Body of pancreas (tissue), 4 donors: ENCODE measurements around the gene ZC3H13. TPM values are rescaled to one million over a fixed set of nuclear protein-coding genes. Genes with fewer than 3 reads are reported as not detected.

ENCODE experiments used
- ATAC-seq: fragments of 150-250 bp; one replicate; pipeline ENCODE4 v1.9.1; 2016
- DNase-seq, 4 donors: peaks; one replicate each; pipeline ENCODE4 v3.0.0-alpha.2; 2019
- H3K27ac ChIP-seq, 4 donors: fragments of 200-600 bp; sonication (generic); 1 replicate in 3 of 4; 2 replicates in 1 of 4; pipeline versions ENCODE4 v1.5.1 to v1.6.1; 2016 to 2019; ENCODE audit warnings: mild to moderate bottlenecking in 1 of 4, mixed read lengths in 1 of 4, moderate library complexity in 1 of 4
- H3K27me3 ChIP-seq, 2 donors: fragments of 200-600 bp; sonication (generic); one replicate each; pipeline ENCODE4 v1.6.0; 2016; ENCODE audit warnings: mild to moderate bottlenecking in 1 of 2
- H3K36me3 ChIP-seq, 2 donors: fragments of 200-600 bp; sonication (generic); replicated peaks in 1 of 2; 2 replicates each; pipeline ENCODE4 v1.5.1; 2016; ENCODE audit warnings: low read depth in 2 of 2; ENCODE audit not compliant: insufficient read depth in 1 of 2
- H3K4me1 ChIP-seq: fragments of 200-600 bp; sonication (generic); one replicate; pipeline ENCODE4 v1.6.0; 2016
- H3K4me3 ChIP-seq, 2 donors: fragments of 200-600 bp; sonication (generic); 1 replicate in 1 of 2; 2 replicates in 1 of 2; pipeline ENCODE4 v1.5.1; 2016 to 2019
- H3K9me3 ChIP-seq, 3 donors: fragments of 200-600 bp; sonication (generic); 1 replicate in 2 of 3; 2 replicates in 1 of 3; pipeline ENCODE4 v1.5.1; 2016
- POLR2A ChIP-seq, 3 donors: fragments of 450-650 bp; IDR thresholded peaks; one replicate each; pipeline ENCODE4 v1.6.1; 2016; ENCODE audit warnings: antibody characterized with exemption in 3 of 3, mild to moderate bottlenecking in 2 of 3
- WGBS, 2 donors: methylation state at CpG; one replicate each; pipeline ENCODE4 v1.1.5; 2017; 5-methylcytosine and 5-hydroxymethylcytosine counted together
- intact Hi-C: fragments of 100-400 bp; cut with DNase I; formaldehyde crosslinking; loops from one replicate; pipeline ENCODE4 v1.15.1; 2023
- total RNA-seq, 2 donors: library from RNA; depleted of rRNA; stranded (reverse); fragments of >200 nt; gene quantifications; one replicate each; pipeline ENCODE4 v1.1.0, GENCODE V29; 2016
- TF ChIP-seq, protein P1 (sequence below), 7 experiments: fragments of 450-650 bp in 4 of 7; fragments of 200-600 bp in 3 of 7; sonication (generic) in 3 of 7; IDR thresholded peaks; one replicate each; pipeline ENCODE4 v1.5.1; 2016 to 2019; ENCODE audit warnings: antibody characterized with exemption in 7 of 7

Gene ZC3H13
- total RNA-seq, 2 donors from 2014 or later, result 12.7 to 31.0 TPM

DNA sequence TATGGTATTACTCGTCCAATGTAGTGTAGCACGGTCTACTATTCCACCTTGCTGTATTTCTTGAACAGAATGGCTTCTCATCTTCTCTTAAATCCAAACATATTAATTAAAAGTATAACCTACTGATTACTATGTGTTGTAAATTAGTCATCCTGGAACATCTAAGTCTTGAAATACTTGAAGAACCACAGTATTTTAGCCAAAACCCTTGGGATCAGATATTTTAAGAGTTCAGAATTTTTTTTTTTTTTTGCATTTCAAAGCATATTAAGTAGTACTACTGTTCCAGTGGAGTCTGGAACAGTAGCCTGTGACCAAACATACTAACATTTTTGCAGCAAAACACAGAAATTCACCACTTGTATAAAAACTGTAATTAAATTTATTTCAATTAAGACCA is 30.1 kb downstream of the ZC3H13 start:
- H3K27me3 ChIP-seq, result no peaks in the 10 kb centered on the region
- no peak for DNase-seq
- H3K4me3 ChIP-seq, result no peak overlapping the region
- no peak for ATAC-seq
- no peaks in the 10 kb centered on the region for H3K4me1 ChIP-seq
- TF ChIP-seq POLR2A (IDR thresholded peaks at IDR 0.05), result no peak
- TF ChIP-seq, protein P1, sequence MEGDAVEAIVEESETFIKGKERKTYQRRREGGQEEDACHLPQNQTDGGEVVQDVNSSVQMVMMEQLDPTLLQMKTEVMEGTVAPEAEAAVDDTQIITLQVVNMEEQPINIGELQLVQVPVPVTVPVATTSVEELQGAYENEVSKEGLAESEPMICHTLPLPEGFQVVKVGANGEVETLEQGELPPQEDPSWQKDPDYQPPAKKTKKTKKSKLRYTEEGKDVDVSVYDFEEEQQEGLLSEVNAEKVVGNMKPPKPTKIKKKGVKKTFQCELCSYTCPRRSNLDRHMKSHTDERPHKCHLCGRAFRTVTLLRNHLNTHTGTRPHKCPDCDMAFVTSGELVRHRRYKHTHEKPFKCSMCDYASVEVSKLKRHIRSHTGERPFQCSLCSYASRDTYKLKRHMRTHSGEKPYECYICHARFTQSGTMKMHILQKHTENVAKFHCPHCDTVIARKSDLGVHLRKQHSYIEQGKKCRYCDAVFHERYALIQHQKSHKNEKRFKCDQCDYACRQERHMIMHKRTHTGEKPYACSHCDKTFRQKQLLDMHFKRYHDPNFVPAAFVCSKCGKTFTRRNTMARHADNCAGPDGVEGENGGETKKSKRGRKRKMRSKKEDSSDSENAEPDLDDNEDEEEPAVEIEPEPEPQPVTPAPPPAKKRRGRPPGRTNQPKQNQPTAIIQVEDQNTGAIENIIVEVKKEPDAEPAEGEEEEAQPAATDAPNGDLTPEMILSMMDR (IDR thresholded peaks at IDR 0.05), result no peak
- no peak overlapping the region for H3K27ac ChIP-seq
- intact Hi-C loops, result no loop called here
- H3K9me3 ChIP-seq, result no peaks in the 10 kb centered on the region
- H3K36me3 ChIP-seq, result peaks cover 3 to 7% of the 10 kb centered on the region in 2 donors
- 90 to 96% methylated on average over 2 of the region's 2 CpGs for WGBS, 2 donors

DNA sequence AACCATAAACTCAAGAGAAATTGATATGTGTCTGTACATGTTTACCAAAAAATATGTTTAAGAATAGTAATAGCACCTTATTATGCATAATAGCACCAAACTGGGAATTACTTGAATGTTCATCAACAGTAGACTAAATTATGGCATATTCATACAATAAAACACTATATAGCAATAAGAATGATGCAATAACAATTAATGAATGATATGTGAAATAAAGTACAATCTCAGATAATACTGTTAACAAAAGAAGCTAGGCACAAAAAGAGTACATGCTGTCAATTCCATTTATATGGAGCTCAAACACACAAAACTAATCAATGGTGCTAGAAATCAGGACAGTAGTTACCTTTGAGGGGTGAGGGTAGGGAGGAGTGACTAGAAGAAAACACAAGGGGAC is 36.3 kb downstream of the ZC3H13 start:
- intact Hi-C loops, result no loop called here
- Histone ChIP-seq H3K27me3 (no peaks in the 10 kb centered on the region), H3K9me3 (no peaks in the 10 kb centered on the region), H3K4me3 (no peak overlapping the region), H3K36me3 (peaks cover 6 to 7% of the 10 kb centered on the region in 2 donors), H3K4me1 (no peaks in the 10 kb centered on the region), H3K27ac (no peak overlapping the region)
- TF ChIP-seq POLR2A (IDR thresholded peaks at IDR 0.05), result no peak
- TF ChIP-seq, protein P1 (IDR thresholded peaks at IDR 0.05), result no peak
- DNase-seq (no peak), ATAC-seq (no peak)

DNA sequence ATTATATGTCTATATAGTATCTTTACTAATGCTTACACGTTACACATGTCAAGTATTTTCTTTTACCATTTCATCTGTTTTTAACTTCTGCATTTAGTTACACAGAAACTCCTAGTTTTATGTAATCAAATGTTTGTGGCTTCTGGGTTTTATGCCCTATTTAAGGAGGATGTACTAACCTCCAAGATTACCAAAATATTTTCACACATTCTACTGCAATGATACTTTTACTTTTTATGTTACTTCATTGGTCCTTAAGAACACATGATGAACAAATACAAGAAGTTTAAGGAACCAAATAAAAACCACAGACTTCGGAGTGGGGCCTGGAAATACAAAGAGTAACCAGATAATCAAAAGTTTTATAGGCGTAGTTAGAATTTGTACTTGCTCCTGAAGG is 37.2 kb downstream of the ZC3H13 start:
- TF ChIP-seq POLR2A (IDR thresholded peaks at IDR 0.05), result no peak
- TF ChIP-seq, protein P1 (IDR thresholded peaks at IDR 0.05), result no peak
- H3K27ac ChIP-seq, result no peak overlapping the region
- H3K4me1 ChIP-seq, result no peaks in the 10 kb centered on the region
- H3K36me3 ChIP-seq, result peaks cover 7% of the 10 kb centered on the region in 2 donors
- intact Hi-C loops, result no loop called here
- WGBS, 2 donors, result 87 to 89% methylated on average over 3 of the region's 3 CpGs
- ATAC-seq (no peak), DNase-seq (no peak)
- H3K9me3 ChIP-seq, result no peaks in the 10 kb centered on the region
- no peaks in the 10 kb centered on the region for H3K27me3 ChIP-seq
- no peak overlapping the region for H3K4me3 ChIP-seq

DNA sequence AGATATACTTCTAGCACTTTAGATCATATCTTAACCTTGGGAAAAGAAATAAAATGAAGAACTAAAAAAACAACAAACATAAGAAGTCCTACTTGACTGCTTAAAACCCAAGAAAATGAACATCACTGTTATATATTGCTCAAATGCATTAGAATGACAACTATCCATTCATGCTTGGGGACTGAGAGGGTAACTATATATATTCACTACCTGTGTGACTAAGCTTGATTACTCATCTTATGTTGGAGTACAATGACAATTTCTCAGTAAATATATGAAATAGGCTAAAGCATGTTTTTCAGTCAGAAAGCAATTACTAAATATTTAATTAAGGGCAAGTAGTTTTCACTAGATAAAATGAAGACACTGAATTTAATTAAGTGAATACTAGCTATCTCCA is 40.1 kb downstream of the ZC3H13 start:
- TF ChIP-seq, protein P1 (IDR thresholded peaks at IDR 0.05), result no peak
- no peak for TF ChIP-seq POLR2A (IDR thresholded peaks at IDR 0.05)
- intact Hi-C loops, result no loop called here
- ATAC-seq (no peak), DNase-seq (no peak)
- H3K4me3 ChIP-seq, result no peak overlapping the region
- H3K9me3 ChIP-seq, result no peaks in the 10 kb centered on the region
- no peak overlapping the region for H3K27ac ChIP-seq
- H3K36me3 ChIP-seq, result peaks cover 0 to 9% of the 10 kb centered on the region in 2 donors
- no peaks in the 10 kb centered on the region for H3K27me3 ChIP-seq
- H3K4me1 ChIP-seq, result no peaks in the 10 kb centered on the region

DNA sequence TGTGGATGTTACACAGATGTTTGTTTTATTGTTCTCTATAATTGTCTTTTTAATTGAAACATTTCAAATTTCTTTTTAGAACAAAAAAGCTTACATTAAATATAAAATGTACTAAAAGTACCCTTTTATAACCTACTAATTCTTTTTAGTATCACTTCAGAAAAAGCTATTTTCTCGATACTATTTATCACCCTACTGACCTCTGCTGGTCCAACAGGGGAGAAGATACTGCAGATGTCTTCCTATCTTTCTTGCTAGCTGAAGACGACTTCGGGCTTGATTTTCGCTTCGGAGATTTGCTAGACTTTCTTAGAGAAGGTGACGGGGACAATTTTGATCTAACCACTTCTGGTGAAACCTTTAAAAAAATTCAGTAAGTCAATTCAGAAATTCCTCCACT is 42.4 kb downstream of the ZC3H13 start:
- Histone ChIP-seq H3K27ac (no peak overlapping the region), H3K27me3 (no peaks in the 10 kb centered on the region), H3K4me3 (no peak overlapping the region), H3K9me3 (no peaks in the 10 kb centered on the region), H3K36me3 (peaks cover 0 to 9% of the 10 kb centered on the region in 2 donors), H3K4me1 (no peaks in the 10 kb centered on the region)
- TF ChIP-seq, protein P1 (IDR thresholded peaks at IDR 0.05), result no peak
- TF ChIP-seq POLR2A (IDR thresholded peaks at IDR 0.05), result no peak
- ATAC-seq (no peak), DNase-seq (no peak)
- 87 to 93% methylated on average over 6 of the region's 6 CpGs for WGBS, 2 donors
- intact Hi-C loops, result no loop called here
